ENCODE data around the gene PANX2.
"Not testable (repeated sequence)": the region's sequence is repeated elsewhere in the genome, so short reads cannot be mapped to it uniquely, and the experiment has no call there.

PANX2 gene

GRCh38 chr22:50199829-50200460 is 29.4 kb downstream of the PANX2 start:
- DNase-seq (ENCODE audit: low read depth), result no peak

- peak; percentile 85 for DNase-seq (ENCODE audit: low read depth)
Measured at GRCh38 chr22:50200461-50201190, 30.1 kb downstream of the PANX2 start, which contains the start of gene SELENOO. SELENOO (plus strand) TSS chr22:50201011; CDS start chr22:50201037, 26 bp downstream.

GRCh38 chr22:50201191-50202129 is 30.9 kb downstream of the PANX2 start:
- no peak for DNase-seq (ENCODE audit: low read depth)

GRCh38 chr22:50202130-50202666 is 31.7 kb downstream of the PANX2 start:
- DNase-seq (ENCODE audit: low read depth), result no peak

GRCh38 chr22:50203288-50203687 is 32.8 kb downstream of the PANX2 start:
- no peak for DNase-seq (ENCODE audit: low read depth)

GRCh38 chr22:50204571-50204970 is 34.0 kb downstream of the PANX2 start:
- no peak for DNase-seq (ENCODE audit: low read depth)

- DNase-seq (ENCODE audit: low read depth), result not testable (repeated sequence)
Measured at GRCh38 chr22:50204998-50205397, 34.5 kb downstream of the PANX2 start.

GRCh38 chr22:50205781-50206569 is 35.4 kb downstream of the PANX2 start:
- no peak for DNase-seq (ENCODE audit: low read depth)

GRCh38 chr22:50206599-50206998 is 36.1 kb downstream of the PANX2 start:
- no peak for DNase-seq (ENCODE audit: low read depth)

- no peak for DNase-seq (ENCODE audit: low read depth)
Measured at GRCh38 chr22:50207383-50208140, 37.0 kb downstream of the PANX2 start.

GRCh38 chr22:50208430-50208938 is 38.0 kb downstream of the PANX2 start:
- no peak for DNase-seq (ENCODE audit: low read depth)

- no peak for DNase-seq (ENCODE audit: low read depth)
Measured at GRCh38 chr22:50208939-50209892, 38.7 kb downstream of the PANX2 start.

GRCh38 chr22:50209893-50210292 is 39.4 kb downstream of the PANX2 start:
- DNase-seq (ENCODE audit: low read depth), result no peak

GRCh38 chr22:50210378-50211139 is 40.0 kb downstream of the PANX2 start:
- DNase-seq (ENCODE audit: low read depth), result no peak

- no peak for DNase-seq (ENCODE audit: low read depth)
Measured at GRCh38 chr22:50211147-50211546, 40.6 kb downstream of the PANX2 start.

- DNase-seq (ENCODE audit: low read depth), result no peak
Measured at GRCh38 chr22:50213263-50213662, 42.7 kb downstream of the PANX2 start.

- no peak for DNase-seq (ENCODE audit: low read depth)
Measured at GRCh38 chr22:50215297-50216054, 44.9 kb downstream of the PANX2 start.

Measured in stimulated activated CD8-positive, alpha-beta memory T cell treated with anti-CD3 and anti-CD28 coated beads, Interleukin-15, amount 100 ng/mL, for 24 hours (primary cell).